OCI-LY1 (cell line): Measurements from ENCODE around the gene MTUS2.

Source experiments
- EZH2 ChIP-seq: fragments of 200-600 bp; sonication (generic), shearing (Covaris generic); IDR thresholded peaks from 2 replicates; pipeline ENCODE4 v1.8.0; 2017; ENCODE audit warnings: borderline replicate concordance, mixed run types, mild to moderate bottlenecking, antibody characterized with exemption, low read length, moderate library complexity, mixed read lengths
- TF ChIP-seq, protein P1 (sequence below): fragments of 200-600 bp; sonication (generic), shearing (Covaris generic); IDR thresholded peaks from 2 replicates; pipeline ENCODE4 v1.5.1; 2017; ENCODE audit warnings: mild to moderate bottlenecking, antibody characterized with exemption, low read length, moderate library complexity, mixed read lengths

GRCh38 chr13:28983641-28984040, 163.5 kb downstream of the MTUS2 start:
- TF ChIP-seq, protein P1, sequence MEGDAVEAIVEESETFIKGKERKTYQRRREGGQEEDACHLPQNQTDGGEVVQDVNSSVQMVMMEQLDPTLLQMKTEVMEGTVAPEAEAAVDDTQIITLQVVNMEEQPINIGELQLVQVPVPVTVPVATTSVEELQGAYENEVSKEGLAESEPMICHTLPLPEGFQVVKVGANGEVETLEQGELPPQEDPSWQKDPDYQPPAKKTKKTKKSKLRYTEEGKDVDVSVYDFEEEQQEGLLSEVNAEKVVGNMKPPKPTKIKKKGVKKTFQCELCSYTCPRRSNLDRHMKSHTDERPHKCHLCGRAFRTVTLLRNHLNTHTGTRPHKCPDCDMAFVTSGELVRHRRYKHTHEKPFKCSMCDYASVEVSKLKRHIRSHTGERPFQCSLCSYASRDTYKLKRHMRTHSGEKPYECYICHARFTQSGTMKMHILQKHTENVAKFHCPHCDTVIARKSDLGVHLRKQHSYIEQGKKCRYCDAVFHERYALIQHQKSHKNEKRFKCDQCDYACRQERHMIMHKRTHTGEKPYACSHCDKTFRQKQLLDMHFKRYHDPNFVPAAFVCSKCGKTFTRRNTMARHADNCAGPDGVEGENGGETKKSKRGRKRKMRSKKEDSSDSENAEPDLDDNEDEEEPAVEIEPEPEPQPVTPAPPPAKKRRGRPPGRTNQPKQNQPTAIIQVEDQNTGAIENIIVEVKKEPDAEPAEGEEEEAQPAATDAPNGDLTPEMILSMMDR: no peak
- TF ChIP-seq EZH2: no peak
